Activated T-cell treated with anti-CD3 and anti-CD28 coated beads, Interleukin-2, amount 50 U/mL, for 48 hours (primary cell): ENCODE data around the gene HSD3B1.
"Not testable (repeated sequence)": the region's sequence is repeated elsewhere in the genome, so short reads cannot be mapped to it uniquely, and the experiment has no call there.

ENCODE experiments used
- DNase-seq, 2 experiments: peaks; one replicate each; pipeline ENCODE4 v3.0.0-alpha.2; 2020

HSD3B1 gene

GRCh38 chr1:119554183-119554582 is 47.2 kb downstream of the HSD3B1 start:
- no peak for DNase-seq

GRCh38 chr1:119556423-119556822 is 49.4 kb downstream of the HSD3B1 start:
- no peak for DNase-seq

GRCh38 chr1:119560402-119560801 is 53.4 kb downstream of the HSD3B1 start:
- not testable (repeated sequence) for DNase-seq

DNA sequence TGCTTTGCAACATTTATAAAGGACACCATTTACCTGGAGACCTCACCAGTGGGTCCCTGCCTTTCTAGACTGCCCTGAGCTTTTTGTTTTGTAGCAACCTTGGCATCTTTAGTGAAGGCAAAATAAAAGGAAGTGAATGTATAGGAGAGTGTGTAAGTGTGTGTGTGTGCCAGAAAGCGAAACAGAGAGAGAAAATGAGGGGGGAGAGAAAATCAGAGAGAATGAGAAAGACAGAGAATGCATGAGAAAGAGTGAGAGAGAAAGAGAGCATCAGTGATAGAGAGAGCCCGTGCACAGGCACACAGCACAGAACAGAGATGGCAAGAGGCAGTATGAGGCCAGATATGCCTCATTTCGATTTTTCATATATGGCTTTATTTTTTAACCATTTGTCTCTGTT is 57.5 kb downstream of the HSD3B1 start:
- no peak for DNase-seq
